ENCODE data around the gene SLC24A4.

- no peak for TF ChIP-seq CTCF (IDR thresholded peaks at IDR 0.05 in 2 of 3, conservative IDR thresholded peaks at IDR 0.05 in 1 of 3; ENCODE audit: borderline replicate concordance in 1 of 3, insufficient read depth in 1 of 3, low read depth in 2 of 3, low read length in 2 of 3)
- no peak for TF ChIP-seq SP1 (IDR thresholded peaks at IDR 0.05; ENCODE audit: low read depth)
- no peak for TF ChIP-seq POLR2AphosphoS5 (IDR thresholded peaks at IDR 0.05; ENCODE audit: low read depth, low read length)
Observed at GRCh38 chr14:92464156-92464555, 141.2 kb downstream of the SLC24A4 start.
